MM.1S (cell line): ENCODE measurements around the gene KCNQ2.

Source experiments
- DNase-seq: peaks from one replicate; pipeline ENCODE4 v3.0.0-alpha.2; 2015
- H2AFZ ChIP-seq: fragments of 300-600 bp; sonication (generic); 2 replicates; pipeline ENCODE4 v1.6.0; 2016; ENCODE audit warnings: antibody characterized with exemption, low read length
- H3F3A ChIP-seq: fragments of 300-600 bp; sonication (generic); 2 replicates; pipeline ENCODE4 v1.6.1; 2016; ENCODE audit warnings: mild to moderate bottlenecking, antibody characterized with exemption, low read length, moderate library complexity, mixed read lengths; ENCODE audit not compliant: insufficient read depth
- H3K27ac ChIP-seq: fragments of 300-600 bp; sonication (generic); 2 replicates; pipeline ENCODE4 v1.5.1; 2016; ENCODE audit warnings: mild to moderate bottlenecking, low read length
- H3K27me3 ChIP-seq: fragments of 300-600 bp; sonication (generic); replicated peaks from 2 replicates; pipeline ENCODE4 v1.6.0; 2016; ENCODE audit warnings: low read length; ENCODE audit not compliant: insufficient read depth
- H3K36me3 ChIP-seq: fragments of 300-600 bp; sonication (generic); replicated peaks from 2 replicates; pipeline ENCODE4 v1.6.1; 2016; ENCODE audit warnings: mild to moderate bottlenecking, low read length, mixed read lengths; ENCODE audit not compliant: insufficient read depth
- H3K4me1 ChIP-seq: fragments of 300-600 bp; sonication (generic); 2 replicates; pipeline ENCODE4 v1.6.1; 2016; ENCODE audit warnings: low read length, mixed read lengths
- H3K4me2 ChIP-seq: fragments of 300-600 bp; sonication (generic); 2 replicates; pipeline ENCODE4 v1.6.0; 2016; ENCODE audit warnings: low read depth, low read length
- H3K4me3 ChIP-seq: fragments of 300-600 bp; sonication (generic); 2 replicates; pipeline ENCODE4 v1.5.1; 2016; ENCODE audit warnings: low read length, mixed read lengths
- H3K79me2 ChIP-seq: fragments of 300-600 bp; sonication (generic); 2 replicates; pipeline ENCODE4 v1.6.1; 2016; ENCODE audit warnings: mixed run types, low read length, mixed read lengths
- H3K9ac ChIP-seq: fragments of 300-600 bp; sonication (generic); 2 replicates; pipeline ENCODE4 v1.6.1; 2016; ENCODE audit warnings: low read length, mixed read lengths
- H3K9me2 ChIP-seq: fragments of 300-600 bp; sonication (generic); replicated peaks from 2 replicates; pipeline ENCODE4 v1.6.1; 2016; ENCODE audit warnings: mild to moderate bottlenecking, low read length, mixed read lengths; ENCODE audit not compliant: insufficient read depth
- H3K9me3 ChIP-seq: fragments of 300-600 bp; sonication (generic); replicated peaks from 2 replicates; pipeline ENCODE4 v1.6.1; 2016; ENCODE audit warnings: mild to moderate bottlenecking, low read length, mixed read lengths; ENCODE audit not compliant: insufficient read depth
- H4K20me1 ChIP-seq: fragments of 300-600 bp; sonication (generic); 2 replicates; pipeline ENCODE4 v1.6.1; 2016; ENCODE audit warnings: mild to moderate bottlenecking, low read length, moderate library complexity, mixed read lengths; ENCODE audit not compliant: insufficient read depth
- EZH2 ChIP-seq: fragments of 300-600 bp; sonication (generic); optimal IDR thresholded peaks from 2 replicates; pipeline ENCODE3; 2017; ENCODE audit warnings: low read depth, mild to moderate bottlenecking, antibody characterized with exemption, low read length, mixed read lengths
- EZH2phosphoT487 ChIP-seq: fragments of 300-600 bp; sonication (generic); IDR thresholded peaks from 2 replicates; pipeline ENCODE4 v1.6.1; 2018; ENCODE audit warnings: antibody characterized with exemption, low read length
- TF ChIP-seq, protein P1 (sequence below): fragments of 300-600 bp; sonication (generic); IDR thresholded peaks from 2 replicates; pipeline ENCODE4 v1.5.1; 2016; ENCODE audit warnings: antibody characterized with exemption, low read length, mixed read lengths

KCNQ2 gene

DNA sequence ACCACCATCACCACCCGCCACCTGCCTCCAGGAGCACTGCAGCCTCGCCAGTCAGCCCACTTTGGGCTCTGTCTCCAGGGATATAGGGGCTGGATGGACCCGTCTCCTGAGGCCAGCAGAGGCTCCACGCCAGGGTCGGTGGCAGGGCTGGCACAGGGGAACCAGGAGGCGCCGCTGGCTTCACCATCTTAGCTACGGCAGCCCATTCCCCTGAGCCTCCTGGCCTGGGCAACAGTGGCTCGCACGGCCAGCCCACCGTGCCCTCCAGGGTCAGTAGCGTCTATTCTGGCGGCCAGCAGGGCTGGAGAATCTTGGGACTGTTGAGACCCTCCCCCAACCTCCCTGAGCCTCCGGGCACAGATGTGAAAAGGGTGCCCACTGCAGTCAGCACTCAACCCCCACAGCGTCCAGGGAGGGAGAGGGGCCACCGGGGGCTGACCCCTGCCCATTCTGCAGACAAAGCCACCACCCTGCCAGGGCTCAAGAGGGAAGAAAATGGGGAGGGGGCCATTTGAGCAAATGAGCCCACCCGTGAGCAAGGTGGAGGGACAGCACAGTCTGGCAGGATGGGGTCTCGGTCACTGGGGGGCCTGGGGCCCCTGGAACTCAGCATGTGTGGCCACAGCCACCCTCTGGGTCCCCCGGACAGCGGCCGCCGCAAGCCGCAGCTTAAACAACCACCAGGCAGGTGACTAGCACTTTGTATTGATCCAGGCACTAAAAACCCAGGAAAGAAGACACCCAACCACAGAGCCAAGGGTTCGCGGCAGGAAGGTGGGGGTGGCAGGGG lies 28.7 kb downstream of the KCNQ2 start:
- TF ChIP-seq, protein P1, sequence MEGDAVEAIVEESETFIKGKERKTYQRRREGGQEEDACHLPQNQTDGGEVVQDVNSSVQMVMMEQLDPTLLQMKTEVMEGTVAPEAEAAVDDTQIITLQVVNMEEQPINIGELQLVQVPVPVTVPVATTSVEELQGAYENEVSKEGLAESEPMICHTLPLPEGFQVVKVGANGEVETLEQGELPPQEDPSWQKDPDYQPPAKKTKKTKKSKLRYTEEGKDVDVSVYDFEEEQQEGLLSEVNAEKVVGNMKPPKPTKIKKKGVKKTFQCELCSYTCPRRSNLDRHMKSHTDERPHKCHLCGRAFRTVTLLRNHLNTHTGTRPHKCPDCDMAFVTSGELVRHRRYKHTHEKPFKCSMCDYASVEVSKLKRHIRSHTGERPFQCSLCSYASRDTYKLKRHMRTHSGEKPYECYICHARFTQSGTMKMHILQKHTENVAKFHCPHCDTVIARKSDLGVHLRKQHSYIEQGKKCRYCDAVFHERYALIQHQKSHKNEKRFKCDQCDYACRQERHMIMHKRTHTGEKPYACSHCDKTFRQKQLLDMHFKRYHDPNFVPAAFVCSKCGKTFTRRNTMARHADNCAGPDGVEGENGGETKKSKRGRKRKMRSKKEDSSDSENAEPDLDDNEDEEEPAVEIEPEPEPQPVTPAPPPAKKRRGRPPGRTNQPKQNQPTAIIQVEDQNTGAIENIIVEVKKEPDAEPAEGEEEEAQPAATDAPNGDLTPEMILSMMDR: no peak
- TF ChIP-seq EZH2phosphoT487 (no peak), EZH2 (no peak)
- H3F3A ChIP-seq: no peaks in the 10 kb centered on the region
- H4K20me1 ChIP-seq: no peaks in the 10 kb centered on the region
- no peak overlapping the region for H2AFZ ChIP-seq
- H3K9me3 ChIP-seq: no peaks in the 10 kb centered on the region
- no peak overlapping the region for H3K4me3 ChIP-seq
- H3K79me2 ChIP-seq: no peaks in the 10 kb centered on the region
- H3K36me3 ChIP-seq: no peaks in the 10 kb centered on the region
- H3K4me2 ChIP-seq: no peak overlapping the region
- H3K27ac ChIP-seq: no peak overlapping the region
- no peak overlapping the region for H3K9ac ChIP-seq
- H3K4me1 ChIP-seq: no peaks in the 10 kb centered on the region
- DNase-seq: no peak
- H3K9me2 ChIP-seq: no peaks in the 10 kb centered on the region
- peaks cover 80% of the 10 kb centered on the region for H3K27me3 ChIP-seq

- Histone ChIP-seq H4K20me1 (no peaks in the 10 kb centered on the region), H3K4me3 (no peak overlapping the region), H3K79me2 (no peaks in the 10 kb centered on the region), H3K36me3 (no peaks in the 10 kb centered on the region), H3K27me3 (peaks cover 78% of the 10 kb centered on the region), H3K9me3 (no peaks in the 10 kb centered on the region), H3K9me2 (no peaks in the 10 kb centered on the region), H3K27ac (no peak overlapping the region), H3F3A (no peaks in the 10 kb centered on the region), H3K4me1 (no peaks in the 10 kb centered on the region), H3K9ac (no peak overlapping the region), H3K4me2 (no peak overlapping the region), H2AFZ (no peak overlapping the region)
- no peak for TF ChIP-seq EZH2phosphoT487
- TF ChIP-seq, protein P1: peak; percentile 45
- no peak for DNase-seq
These were observed 30.4 kb downstream of the KCNQ2 start for GRCh38 chr20:63442100-63442493.

DNA sequence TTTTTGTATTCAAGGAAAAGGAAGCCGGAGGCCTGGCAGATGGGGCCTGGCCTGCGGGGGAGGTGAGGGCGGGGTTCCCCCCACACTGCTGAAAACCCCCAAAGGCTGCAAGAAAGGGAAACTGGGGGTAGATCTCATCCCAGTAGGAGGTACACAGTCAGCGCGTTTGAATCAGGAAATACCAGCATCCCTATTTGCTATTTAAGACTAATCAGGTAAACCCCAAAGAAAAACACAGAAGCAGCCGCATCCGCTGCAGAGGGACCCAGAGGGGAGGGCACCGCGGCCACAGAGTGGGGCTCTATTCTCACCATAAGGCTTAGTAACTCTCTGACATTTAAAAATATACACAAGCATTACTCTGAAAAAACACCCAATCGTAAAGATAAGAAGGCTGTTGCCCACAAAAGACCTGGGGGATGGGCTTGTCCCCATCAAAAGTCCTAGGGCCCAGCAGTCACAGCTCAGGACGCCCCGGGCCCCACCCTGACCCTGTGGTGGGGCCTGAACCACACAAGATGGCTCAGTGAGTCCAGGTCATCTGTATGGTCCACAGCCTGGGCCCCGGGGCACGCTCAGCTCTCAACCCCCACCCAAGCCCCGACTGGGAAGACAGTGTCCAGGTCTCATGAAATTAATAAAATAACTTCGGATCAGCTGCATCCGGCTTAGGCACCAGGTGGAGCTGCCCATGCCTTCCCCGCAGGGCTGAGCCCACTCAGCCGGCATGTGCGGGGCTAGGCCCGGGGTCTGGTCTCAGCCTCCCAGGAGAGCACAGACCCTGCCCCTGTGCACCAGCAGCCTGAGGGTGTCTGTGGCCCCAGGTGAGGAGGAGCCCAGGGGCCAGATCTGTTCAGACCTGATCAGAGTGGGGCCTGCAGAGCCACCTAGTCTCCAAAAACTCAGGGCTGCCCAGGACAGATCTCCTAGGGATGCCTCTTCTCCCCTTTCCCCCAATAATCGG lies 31.0 kb downstream of the KCNQ2 start:
- Histone ChIP-seq H3K9me2 (no peaks in the 10 kb centered on the region), H3K4me2 (no peak overlapping the region), H3K4me1 (no peaks in the 10 kb centered on the region), H3F3A (no peaks in the 10 kb centered on the region), H3K36me3 (no peaks in the 10 kb centered on the region), H3K4me3 (no peak overlapping the region), H3K9ac (no peak overlapping the region), H4K20me1 (no peaks in the 10 kb centered on the region), H3K79me2 (no peaks in the 10 kb centered on the region), H3K27ac (no peak overlapping the region), H3K9me3 (no peaks in the 10 kb centered on the region), H3K27me3 (peaks cover 78% of the 10 kb centered on the region), H2AFZ (no peak overlapping the region)
- no peak for DNase-seq
- TF ChIP-seq, protein P1: no peak
- TF ChIP-seq EZH2phosphoT487 (no peak), EZH2 (no peak)
